ENCODE measurements around the gene PACSIN2.

DNA sequence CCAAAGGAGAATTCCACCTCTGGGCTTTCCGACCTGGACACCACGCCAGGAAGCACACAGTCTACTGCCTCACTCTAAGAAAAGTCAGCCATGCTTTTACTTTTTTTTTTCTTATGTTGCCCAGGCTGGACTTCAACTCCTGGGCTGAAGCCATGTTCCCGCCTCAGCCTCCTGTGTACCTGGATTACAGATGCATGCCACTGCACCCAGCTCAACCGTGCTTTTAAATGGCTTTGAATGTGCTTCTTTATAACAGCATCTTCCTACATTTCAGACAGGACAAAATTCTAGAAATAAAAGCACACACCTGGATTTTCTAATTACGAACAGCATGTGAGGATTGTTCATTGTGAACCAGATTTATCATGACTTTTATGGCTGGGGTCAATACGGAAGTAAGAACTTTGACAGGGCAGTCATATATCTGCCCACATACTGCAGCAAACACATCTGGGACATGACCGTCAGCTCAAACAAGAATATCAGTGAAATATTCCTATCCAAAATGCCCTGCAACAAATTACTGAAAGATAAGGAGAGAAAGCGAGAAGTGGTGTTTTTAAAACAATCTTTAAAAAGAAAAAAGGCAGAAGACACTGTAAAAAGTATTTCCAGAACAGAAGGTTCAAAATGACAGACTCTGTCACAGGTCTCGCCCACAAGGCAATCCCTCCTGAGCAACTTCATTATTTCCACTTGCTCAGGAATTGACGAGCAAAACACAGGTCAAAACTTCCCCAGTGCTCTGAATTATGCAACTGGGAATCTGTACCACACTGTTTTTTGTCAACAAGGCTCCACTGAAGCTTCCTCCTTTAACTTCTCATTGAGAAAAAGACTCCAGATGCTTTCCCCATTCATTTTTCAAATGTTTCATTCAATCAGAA is 42.1 kb downstream of the PACSIN2 start:
- no peak for TF ChIP-seq GATA3 (IDR thresholded peaks at IDR 0.05; ENCODE audit: low read depth, low read length)
- TF ChIP-seq GATA2 (IDR thresholded peaks at IDR 0.05; ENCODE audit: low read depth, low read length) = no peak
